ENCODE results near the gene CBFB.

DNA sequence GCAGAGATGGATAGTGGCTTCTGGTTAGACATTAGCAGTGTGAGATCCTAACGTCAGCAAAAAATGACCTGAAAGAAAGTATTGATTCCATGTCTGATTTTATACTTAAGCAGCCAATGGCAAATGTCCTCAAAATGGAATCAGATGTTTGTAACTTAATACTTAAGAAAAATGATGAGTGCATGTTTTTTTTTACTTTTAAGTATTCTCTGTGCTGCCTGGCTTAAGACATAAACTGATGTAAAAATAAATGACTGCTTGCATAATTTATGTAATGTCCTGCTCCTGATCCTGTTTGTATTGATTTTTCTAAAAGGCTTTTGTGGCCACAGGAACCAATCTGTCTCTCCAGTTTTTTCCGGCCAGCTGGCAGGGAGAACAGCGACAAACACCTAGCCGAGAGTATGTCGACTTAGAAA, 7.4 kb downstream of the CBFB start:
- no peak for TF ChIP-seq POLR2AphosphoS5 (IDR thresholded peaks at IDR 0.05)
- TF ChIP-seq, protein P1, sequence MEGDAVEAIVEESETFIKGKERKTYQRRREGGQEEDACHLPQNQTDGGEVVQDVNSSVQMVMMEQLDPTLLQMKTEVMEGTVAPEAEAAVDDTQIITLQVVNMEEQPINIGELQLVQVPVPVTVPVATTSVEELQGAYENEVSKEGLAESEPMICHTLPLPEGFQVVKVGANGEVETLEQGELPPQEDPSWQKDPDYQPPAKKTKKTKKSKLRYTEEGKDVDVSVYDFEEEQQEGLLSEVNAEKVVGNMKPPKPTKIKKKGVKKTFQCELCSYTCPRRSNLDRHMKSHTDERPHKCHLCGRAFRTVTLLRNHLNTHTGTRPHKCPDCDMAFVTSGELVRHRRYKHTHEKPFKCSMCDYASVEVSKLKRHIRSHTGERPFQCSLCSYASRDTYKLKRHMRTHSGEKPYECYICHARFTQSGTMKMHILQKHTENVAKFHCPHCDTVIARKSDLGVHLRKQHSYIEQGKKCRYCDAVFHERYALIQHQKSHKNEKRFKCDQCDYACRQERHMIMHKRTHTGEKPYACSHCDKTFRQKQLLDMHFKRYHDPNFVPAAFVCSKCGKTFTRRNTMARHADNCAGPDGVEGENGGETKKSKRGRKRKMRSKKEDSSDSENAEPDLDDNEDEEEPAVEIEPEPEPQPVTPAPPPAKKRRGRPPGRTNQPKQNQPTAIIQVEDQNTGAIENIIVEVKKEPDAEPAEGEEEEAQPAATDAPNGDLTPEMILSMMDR (IDR thresholded peaks at IDR 0.05) = no peak
- no peak for TF ChIP-seq POLR2A (IDR thresholded peaks at IDR 0.05)
